ENCODE measurements around the gene ZNF664.

DNA sequence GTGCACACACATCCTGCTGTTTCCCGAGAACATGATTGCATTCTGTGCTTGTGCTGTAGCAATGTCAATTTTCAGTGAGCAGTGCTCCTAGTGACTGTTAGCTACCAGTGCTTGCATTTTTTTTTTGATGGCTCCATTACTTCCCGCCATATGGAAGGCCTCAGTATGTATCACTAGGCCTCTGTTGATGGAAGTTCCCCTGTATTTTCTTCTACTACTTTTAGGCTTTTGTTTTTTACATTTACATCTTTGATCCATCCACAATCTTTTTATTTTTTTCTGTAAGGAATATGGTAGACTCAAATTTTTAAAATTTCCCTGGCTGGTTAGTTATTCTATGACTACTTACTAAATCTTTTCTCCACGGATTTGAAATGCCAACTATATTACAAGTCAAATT is 49.1 kb downstream of the ZNF664 start:
- TF ChIP-seq FOXA1 (IDR thresholded peaks at IDR 0.05) (no peak), SP1 (IDR thresholded peaks at IDR 0.05) (no peak), NFRKB (IDR thresholded peaks at IDR 0.05) (no peak), ELF4 (IDR thresholded peaks at IDR 0.05) (no peak), FOXM1 (IDR thresholded peaks at IDR 0.05; ENCODE audit: borderline replicate concordance) (no peak), ARNT (IDR thresholded peaks at IDR 0.05) (no peak), TARDBP (IDR thresholded peaks at IDR 0.05) (no peak), LEF1 (IDR thresholded peaks at IDR 0.05; ENCODE audit: borderline replicate concordance) (no peak), BHLHE40 (IDR thresholded peaks at IDR 0.05; ENCODE audit: borderline replicate concordance) (no peak), HDGF (IDR thresholded peaks at IDR 0.05; ENCODE audit: borderline replicate concordance) (no peak), SUZ12 (IDR thresholded peaks at IDR 0.05) (no peak)
- TF ChIP-seq, protein P1, sequence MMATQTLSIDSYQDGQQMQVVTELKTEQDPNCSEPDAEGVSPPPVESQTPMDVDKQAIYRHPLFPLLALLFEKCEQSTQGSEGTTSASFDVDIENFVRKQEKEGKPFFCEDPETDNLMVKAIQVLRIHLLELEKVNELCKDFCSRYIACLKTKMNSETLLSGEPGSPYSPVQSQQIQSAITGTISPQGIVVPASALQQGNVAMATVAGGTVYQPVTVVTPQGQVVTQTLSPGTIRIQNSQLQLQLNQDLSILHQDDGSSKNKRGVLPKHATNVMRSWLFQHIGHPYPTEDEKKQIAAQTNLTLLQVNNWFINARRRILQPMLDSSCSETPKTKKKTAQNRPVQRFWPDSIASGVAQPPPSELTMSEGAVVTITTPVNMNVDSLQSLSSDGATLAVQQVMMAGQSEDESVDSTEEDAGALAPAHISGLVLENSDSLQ (IDR thresholded peaks at IDR 0.05), result no peak

All from HEK293T (cell line).